HepG2 (cell line): ENCODE results near the gene C20orf202. TPM values are rescaled to one million over a fixed set of nuclear protein-coding genes. Genes with fewer than 3 reads are reported as not detected.

Experiments used
- ATF7-NPFF ChIP-seq: sonication (generic); formaldehyde crosslinking; IDR thresholded peaks from 2 replicates; pipeline ENCODE4 v1.8.1; 2023; ENCODE audit warnings: mild to moderate bottlenecking, low read depth, missing genetic modification reagents, moderate library complexity
- BCL3 ChIP-seq: sonication (generic); formaldehyde crosslinking; IDR thresholded peaks from 2 replicates; pipeline ENCODE4 v1.5.1; 2020; ENCODE audit warnings: mild to moderate bottlenecking, missing genetic modification reagents, moderate library complexity
- EP300 ChIP-seq, 3 experiments: sonication (generic) in 1 of 3; formaldehyde crosslinking in 1 of 3; IDR thresholded peaks; 2 replicates each; pipeline versions ENCODE4 v1.5.1 to v1.6.1; 2011 to 2020; ENCODE audit warnings: low read depth in 2 of 3, low read length in 2 of 3, borderline replicate concordance in 1 of 3, improper control_type of control experiment in 1 of 3, mild to moderate bottlenecking in 1 of 3, missing genetic modification reagents in 1 of 3, moderate library complexity in 1 of 3
- FOXK1 ChIP-seq: sonication (generic); formaldehyde crosslinking; IDR thresholded peaks from 2 replicates; pipeline ENCODE4 v1.4.0; 2020; ENCODE audit warnings: low read depth, missing genetic modification reagents, borderline replicate concordance
- FOXO1 ChIP-seq: sonication (generic); formaldehyde crosslinking; IDR thresholded peaks from 2 replicates; pipeline ENCODE4 v1.4.0; 2020; ENCODE audit warnings: missing genetic modification reagents
- HOMEZ ChIP-seq: IDR thresholded peaks from 2 replicates; pipeline ENCODE4 v1.6.1; 2016; ENCODE audit warnings: low read depth
- IRF9 ChIP-seq: sonication (generic); formaldehyde crosslinking; IDR thresholded peaks from 2 replicates; pipeline ENCODE4 v1.8.0; 2022; ENCODE audit warnings: missing genetic modification reagents, mild to moderate bottlenecking, borderline replicate concordance
- KDM3A ChIP-seq: IDR thresholded peaks from 2 replicates; pipeline ENCODE4 v1.6.1; 2018; ENCODE audit warnings: low read depth, missing compliant biosample characterization
- REPIN1 ChIP-seq: sonication (generic); formaldehyde crosslinking; IDR thresholded peaks from 2 replicates; pipeline ENCODE4 v1.8.0; 2022; ENCODE audit warnings: missing genetic modification reagents, low read depth, mild to moderate bottlenecking, borderline replicate concordance
- SP4 ChIP-seq: sonication (generic); formaldehyde crosslinking; IDR thresholded peaks from 2 replicates; pipeline ENCODE4 v1.8.1; 2023; ENCODE audit warnings: mild to moderate bottlenecking, missing genetic modification reagents
- STAG1 ChIP-seq: sonication (generic); formaldehyde crosslinking; IDR thresholded peaks from 2 replicates; pipeline ENCODE4 v1.4.0; 2020; ENCODE audit warnings: missing genetic modification reagents
- TEAD3 ChIP-seq: optimal IDR thresholded peaks from 2 replicates; pipeline ENCODE3; 2016; ENCODE audit warnings: borderline replicate concordance
- THAP8 ChIP-seq: sonication (generic); formaldehyde crosslinking; IDR thresholded peaks from 2 replicates; pipeline ENCODE4 v1.5.1; 2020; ENCODE audit warnings: missing genetic modification reagents, mild to moderate bottlenecking, borderline replicate concordance
- TRIM22 ChIP-seq: fragments of 450-650 bp; IDR thresholded peaks from 2 replicates; pipeline ENCODE4 v1.6.1; 2017
- ZBTB14 ChIP-seq: sonication (generic); formaldehyde crosslinking; IDR thresholded peaks from 2 replicates; pipeline ENCODE4 v1.4.0; 2020; ENCODE audit warnings: missing genetic modification reagents
- ZBTB21 ChIP-seq: sonication (generic); formaldehyde crosslinking; IDR thresholded peaks from 2 replicates; pipeline ENCODE4 v1.4.0; 2020; ENCODE audit warnings: missing genetic modification reagents
- ZBTB8A ChIP-seq: sonication (generic); formaldehyde crosslinking; IDR thresholded peaks from 2 replicates; pipeline ENCODE4 v1.4.0; 2020; ENCODE audit warnings: mild to moderate bottlenecking, low read depth, missing genetic modification reagents, borderline replicate concordance
- ZFX ChIP-seq: sonication (generic); formaldehyde crosslinking; IDR thresholded peaks from 2 replicates; pipeline ENCODE4 v1.4.0; 2020; ENCODE audit warnings: mild to moderate bottlenecking, low read depth, missing genetic modification reagents, moderate library complexity
- ZNF225 ChIP-seq: sonication (generic); formaldehyde crosslinking; IDR thresholded peaks from 2 replicates; pipeline ENCODE4 v1.4.0; 2020; ENCODE audit warnings: mild to moderate bottlenecking, missing genetic modification reagents
- ZNF276 ChIP-seq: sonication (generic); formaldehyde crosslinking; IDR thresholded peaks from 2 replicates; pipeline ENCODE4 v1.4.0; 2020; ENCODE audit warnings: mild to moderate bottlenecking, low read depth, missing genetic modification reagents
- polyA plus RNA-seq, 8 experiments: library from polyadenylated mRNA; depleted of rRNA in 3 of 8; stranded (reverse) in 7 of 8; unstranded in 1 of 8; fragments of >200 nt; fragmentation: Illumina TruSeq in 4 of 8; extraction: Trizol in 4 of 8; gene quantifications; 2 replicates each; pipeline versions ENCODE4 v1.2.1 to v1.2.3, GENCODE V29; 2011 to 2016; ENCODE audit warnings: low read depth in 4 of 8, missing spikeins in 1 of 8, mixed read lengths in 1 of 8; ENCODE audit not compliant: insufficient read depth in 1 of 8
- total RNA-seq, 5 experiments: library from RNA; depleted of rRNA; stranded (reverse); fragments of >200 nt; fragmentation: Illumina TruSeq; extraction: Trizol; gene quantifications; 2 replicates each; pipeline ENCODE4 v1.2.3, GENCODE V29; 2016; ENCODE audit warnings: low read depth in 1 of 5

The C20orf202 gene
- total and polyA plus RNA-seq, 2 of the 13 experiments (the other 11 are each of a cell fraction or from before 2014, with no cell fraction given) = 0.20 to 1.2 TPM

GRCh38 chr20:1186367-1186991, 16.8 kb upstream of the C20orf202 start (continued):
- TF ChIP-seq STAG1 (CRISPR knock-in tag) = no peak
- TF ChIP-seq THAP8 (CRISPR knock-in tag) = no peak
- no peak for TF ChIP-seq FOXK1 (CRISPR knock-in tag)
- TF ChIP-seq KDM3A (CRISPR knock-in tag) = no peak
- no peak for TF ChIP-seq ATF7-NPFF (CRISPR knock-in tag)
- no peak for TF ChIP-seq SP4 (CRISPR knock-in tag)
- TF ChIP-seq HOMEZ (CRISPR knock-in tag) = 0 out of 2 replicates have a peak, but pooled peaks have one; percentile 22
- TF ChIP-seq IRF9 = peak; percentile 49; the same call in 1 of the 2 replicates
- TF ChIP-seq ZNF225 = no peak
- no peak for TF ChIP-seq ZBTB8A
- TF ChIP-seq TRIM22 = no peak
- TF ChIP-seq BCL3 (CRISPR knock-in tag) = no peak
- TF ChIP-seq ZNF276 = no peak
- TF ChIP-seq EP300 (IDR thresholded peaks at IDR 0.05; ENCODE audit: low read depth in 2 of 2, low read length in 2 of 2) = no peak
- TF ChIP-seq EP300 (CRISPR knock-in tag; IDR thresholded peaks at IDR 0.05; ENCODE audit: borderline replicate concordance) = no peak; the same call in 1 of the 2 replicates
- TF ChIP-seq ZFX (CRISPR knock-in tag) = peak; percentile 73
- no peak for TF ChIP-seq TEAD3
- TF ChIP-seq REPIN1 (CRISPR knock-in tag) = no peak
- TF ChIP-seq ZBTB21 (CRISPR knock-in tag) = no peak; the same call in 1 of the 2 replicates
- TF ChIP-seq ZBTB14 (CRISPR knock-in tag) = no peak
- no peak for TF ChIP-seq FOXO1 (CRISPR knock-in tag)
